Effector memory CD4-positive, alpha-beta T cell (primary cell): ENCODE data around the gene FAM24B.
"Not testable (repeated sequence)": the region's sequence is repeated elsewhere in the genome, so short reads cannot be mapped to it uniquely, and the experiment has no call there.

ENCODE experiments used
- DNase-seq, 3 donors: peaks; one replicate each; pipeline ENCODE4 v3.0.0-alpha.2; 2020
- H3K27ac ChIP-seq: 2 replicates; pipeline ENCODE4 v1.7.0; 2013; ENCODE audit warnings: mild to moderate bottlenecking, low read length, moderate library complexity; ENCODE audit not compliant: insufficient read depth, poor library complexity, severe bottlenecking
- H3K27me3 ChIP-seq: replicated peaks from 2 replicates; pipeline ENCODE4 v1.7.0; 2013; ENCODE audit warnings: mild to moderate bottlenecking, low read length; ENCODE audit not compliant: insufficient read depth, control insufficient read depth, poor library complexity, severe bottlenecking
- H3K36me3 ChIP-seq: 2 replicates; pipeline ENCODE4 v1.7.0; 2013; ENCODE audit warnings: mild to moderate bottlenecking, low read length, moderate library complexity; ENCODE audit not compliant: control insufficient read depth, insufficient read depth
- H3K4me1 ChIP-seq: 2 replicates; pipeline ENCODE4 v1.7.0; 2013; ENCODE audit warnings: low read length, mild to moderate bottlenecking; ENCODE audit not compliant: control insufficient read depth, insufficient read depth, poor library complexity, severe bottlenecking
- H3K4me3 ChIP-seq: 2 replicates; pipeline ENCODE4 v1.7.0; 2013; ENCODE audit warnings: low read length, low read depth, mild to moderate bottlenecking; ENCODE audit not compliant: insufficient read depth, poor library complexity, severe bottlenecking
- H3K9me3 ChIP-seq: 2 replicates; pipeline ENCODE4 v1.7.0; 2013; ENCODE audit warnings: mild to moderate bottlenecking, low read length, moderate library complexity; ENCODE audit not compliant: control insufficient read depth

The FAM24B gene

DNA sequence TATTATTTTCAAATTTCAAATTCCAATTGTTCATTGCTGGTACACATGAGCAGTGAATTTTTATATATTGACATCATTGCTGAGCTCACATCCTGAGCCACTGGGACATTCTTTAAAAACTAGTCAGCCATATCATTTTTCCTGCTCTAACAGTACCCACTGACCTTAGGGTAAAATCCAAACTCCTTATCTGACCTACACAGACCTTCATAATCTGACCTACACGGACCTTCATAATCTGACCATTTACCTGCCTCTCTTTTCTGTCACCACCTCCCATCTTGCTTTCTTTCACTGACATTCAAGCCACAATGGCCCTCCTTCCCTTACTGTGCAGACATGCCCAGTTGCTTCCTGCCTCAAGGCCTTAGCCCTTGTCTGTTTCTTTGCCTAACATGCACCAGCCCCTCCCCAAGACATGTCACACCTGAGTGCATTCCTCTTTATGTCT lies 17.6 kb downstream of the FAM24B start:
- DNase-seq = no peak

DNA sequence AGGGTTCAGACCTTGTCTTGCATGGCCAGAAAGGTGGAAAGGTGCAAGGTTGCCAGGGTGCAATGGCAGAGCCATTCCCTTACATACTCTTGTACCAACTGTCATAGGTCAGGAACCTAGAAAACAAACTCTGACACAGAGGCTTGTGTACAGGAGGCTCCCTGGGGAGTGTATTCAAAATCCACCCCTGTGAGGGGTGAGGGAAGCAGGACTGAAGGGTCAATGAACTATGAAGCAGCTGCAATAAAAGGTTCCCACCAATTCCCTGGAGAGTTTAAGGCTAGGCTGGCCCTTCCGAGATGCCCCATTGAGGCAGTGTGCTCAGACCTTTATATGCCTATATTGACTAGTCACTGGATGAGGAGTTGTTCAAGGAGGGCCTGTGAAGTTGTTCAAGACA lies 19.9 kb downstream of the FAM24B start:
- no peaks in the 10 kb centered on the region for H3K9me3 ChIP-seq
- no peaks in the 10 kb centered on the region for H3K4me1 ChIP-seq
- DNase-seq = no peak
- H3K4me3 ChIP-seq = no peak overlapping the region
- no peaks in the 10 kb centered on the region for H3K36me3 ChIP-seq
- no peaks in the 10 kb centered on the region for H3K27me3 ChIP-seq
- H3K27ac ChIP-seq = no peak overlapping the region

More for the DNA sequence above, 17.6 kb downstream of the FAM24B start:
- no peaks in the 10 kb centered on the region for H3K4me1 ChIP-seq
- no peak overlapping the region for H3K4me3 ChIP-seq
- no peaks in the 10 kb centered on the region for H3K36me3 ChIP-seq
- no peak overlapping the region for H3K27ac ChIP-seq
- no peaks in the 10 kb centered on the region for H3K9me3 ChIP-seq
- no peaks in the 10 kb centered on the region for H3K27me3 ChIP-seq

- not testable (repeated sequence) for H3K27ac ChIP-seq, DNase-seq, H3K4me1 ChIP-seq, H3K4me3 ChIP-seq, H3K36me3 ChIP-seq, H3K27me3 ChIP-seq, H3K9me3 ChIP-seq
Measured at GRCh38 chr10:122858042-122858441, 21.3 kb downstream of the FAM24B start.

DNA sequence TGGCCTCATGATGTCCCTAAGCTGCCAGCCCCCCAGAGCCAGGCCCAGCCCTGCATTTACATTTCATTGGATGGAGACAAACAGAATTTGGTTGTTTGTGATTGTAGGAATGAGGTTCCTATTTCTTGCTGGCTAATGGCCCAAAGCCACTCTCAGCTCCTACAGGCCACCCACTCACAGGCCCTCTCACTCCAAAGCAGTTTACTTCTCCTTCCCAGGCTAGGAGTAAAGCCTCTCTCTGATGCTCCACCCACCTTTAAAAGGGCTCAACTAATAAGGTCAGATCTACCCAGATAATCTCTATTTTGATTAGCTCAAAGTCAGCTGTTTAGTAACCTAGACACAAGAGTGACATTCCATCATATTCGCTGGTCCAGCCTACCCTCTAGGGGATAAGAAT lies 22.5 kb downstream of the FAM24B start:
- no peaks in the 10 kb centered on the region for H3K27me3 ChIP-seq
- H3K9me3 ChIP-seq = no peaks in the 10 kb centered on the region
- no peak for DNase-seq
- peaks cover 4% of the 10 kb centered on the region for H3K36me3 ChIP-seq
- no peak overlapping the region for H3K27ac ChIP-seq
- no peaks in the 10 kb centered on the region for H3K4me1 ChIP-seq
- no peak overlapping the region for H3K4me3 ChIP-seq

GRCh38 chr10:122855745-122856144 lies 23.6 kb downstream of the FAM24B start:
- H3K9me3 ChIP-seq = no peaks in the 10 kb centered on the region
- no peak overlapping the region for H3K27ac ChIP-seq
- peaks cover 4% of the 10 kb centered on the region for H3K36me3 ChIP-seq
- H3K4me1 ChIP-seq = no peaks in the 10 kb centered on the region
- H3K27me3 ChIP-seq = no peaks in the 10 kb centered on the region
- no peak overlapping the region for H3K4me3 ChIP-seq
- DNase-seq = no peak

DNA sequence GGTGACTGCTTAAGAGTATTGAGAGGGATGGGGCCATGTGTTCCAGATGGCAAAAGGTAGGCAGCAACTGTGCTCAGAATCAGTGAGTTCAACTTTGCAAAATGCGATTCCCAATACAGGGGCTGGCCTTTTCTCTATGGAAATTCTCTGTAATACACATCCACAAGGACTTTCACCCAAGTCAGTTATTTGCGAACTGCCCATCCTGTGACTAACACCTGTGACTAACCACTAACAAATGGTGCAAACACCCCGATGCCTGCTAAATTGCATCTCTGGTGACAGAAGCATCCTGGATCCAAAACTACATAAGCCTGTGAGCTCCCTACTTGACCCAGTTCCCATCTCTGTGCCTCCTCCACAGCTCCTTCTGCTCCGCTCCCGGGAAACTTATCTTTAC lies 24.7 kb downstream of the FAM24B start:
- Histone ChIP-seq H3K4me1 (no peaks in the 10 kb centered on the region), H3K4me3 (no peak overlapping the region), H3K27me3 (no peaks in the 10 kb centered on the region), H3K27ac (no peak overlapping the region), H3K36me3 (peaks cover 8% of the 10 kb centered on the region), H3K9me3 (no peaks in the 10 kb centered on the region)
- no peak for DNase-seq

DNA sequence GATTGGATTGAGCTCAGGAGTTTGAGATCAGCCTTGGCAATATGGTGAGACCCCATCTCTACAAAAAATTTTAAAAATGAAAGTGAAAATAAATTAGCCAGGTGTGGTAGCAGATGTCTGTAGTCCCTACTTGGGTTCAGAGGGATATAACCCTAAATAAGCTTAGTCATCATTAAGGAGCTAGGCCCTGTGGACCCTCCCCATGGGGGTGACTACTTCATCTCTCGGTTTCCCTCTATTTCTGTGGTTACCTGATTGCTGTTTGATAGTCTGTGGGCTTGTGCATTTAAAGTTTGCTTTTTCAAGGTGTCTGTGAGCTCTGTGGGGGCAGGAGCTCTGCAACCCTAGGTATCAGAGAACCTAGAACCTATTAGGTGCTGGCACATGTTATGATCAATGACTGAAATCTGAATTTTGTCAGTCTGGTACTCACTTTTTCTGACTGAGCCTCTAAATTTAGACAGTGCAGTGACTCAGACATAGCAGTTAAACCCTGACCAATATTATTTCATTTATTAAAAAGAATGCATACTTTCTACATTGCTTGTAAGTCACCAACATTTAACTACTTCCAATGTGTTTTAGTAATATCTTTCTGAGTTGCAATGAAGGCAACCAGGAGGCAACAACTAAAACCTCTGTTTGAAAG lies 25.6 kb downstream of the FAM24B start:
- Histone ChIP-seq H3K9me3 (no peaks in the 10 kb centered on the region), H3K4me1 (no peaks in the 10 kb centered on the region), H3K27ac (no peak overlapping the region), H3K4me3 (no peak overlapping the region), H3K36me3 (peaks cover 10% of the 10 kb centered on the region), H3K27me3 (no peaks in the 10 kb centered on the region)
- no peak for DNase-seq

DNA sequence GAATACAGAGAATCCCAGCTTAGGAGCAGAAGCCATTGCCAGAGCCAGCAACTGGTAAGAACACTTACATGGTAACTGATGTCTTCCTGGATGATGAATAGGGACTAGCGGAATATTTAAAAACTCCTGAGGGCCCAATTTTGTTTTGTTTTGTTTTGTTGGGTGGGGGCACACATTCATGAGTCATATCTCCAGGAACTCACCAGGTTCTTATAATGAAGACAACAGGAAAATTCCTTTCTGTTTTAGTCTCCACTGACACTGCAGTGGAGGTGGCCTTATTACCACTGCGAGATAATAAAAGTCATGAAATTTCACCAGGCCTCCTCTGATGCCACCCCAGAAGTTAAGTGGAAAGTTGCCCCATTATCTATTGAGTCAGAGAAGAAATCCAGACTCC lies 27.1 kb downstream of the FAM24B start:
- no peak for DNase-seq
- peaks cover 10% of the 10 kb centered on the region for H3K36me3 ChIP-seq

DNA sequence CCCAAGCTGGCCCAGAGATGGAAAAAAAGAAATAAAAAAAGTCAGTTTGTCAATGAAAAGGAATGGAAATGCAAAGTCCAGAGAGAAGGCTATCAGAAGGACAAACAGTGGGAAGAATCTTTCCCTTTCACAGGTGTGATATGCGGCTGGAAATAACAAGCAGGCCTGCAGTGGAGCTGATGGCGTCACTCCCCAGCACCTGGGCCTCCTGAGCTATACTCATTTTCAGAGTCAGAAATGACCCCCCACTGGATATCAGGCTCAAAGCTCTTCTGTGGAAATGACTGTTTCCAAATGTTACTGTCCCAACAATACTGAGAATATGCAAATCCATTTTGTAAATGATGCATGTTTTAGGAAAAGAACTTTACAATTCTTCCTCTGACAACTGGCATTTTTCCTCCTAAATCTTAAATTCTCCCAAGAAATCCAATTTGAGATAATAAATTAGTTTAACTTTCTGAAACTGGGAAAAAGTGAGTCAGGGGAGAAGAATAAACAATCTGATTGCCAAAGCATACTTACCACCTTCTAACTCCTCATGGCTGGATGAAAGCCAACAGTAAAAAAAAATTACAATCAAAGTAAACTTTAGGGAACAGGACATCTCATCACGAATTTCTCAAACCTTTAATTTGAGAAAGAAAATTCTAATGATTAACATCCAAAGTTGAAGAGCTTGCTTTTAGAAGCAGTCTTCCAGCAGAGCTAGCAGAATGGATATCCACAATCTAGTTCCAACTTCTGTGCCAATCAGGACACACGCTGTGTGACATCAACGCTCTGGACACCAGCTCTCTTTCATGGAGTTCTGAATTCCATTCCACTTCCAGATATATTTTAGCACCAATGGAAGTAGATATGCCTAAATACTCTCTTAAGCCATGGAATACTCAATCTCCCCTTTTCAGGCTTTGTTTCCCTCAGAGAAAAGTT lies 28.4 kb downstream of the FAM24B start:
- H3K9me3 ChIP-seq = no peaks in the 10 kb centered on the region
- H3K36me3 ChIP-seq = peaks cover 10% of the 10 kb centered on the region
- H3K4me3 ChIP-seq = no peak overlapping the region
- no peaks in the 10 kb centered on the region for H3K4me1 ChIP-seq
- DNase-seq = no peak
- H3K27me3 ChIP-seq = no peaks in the 10 kb centered on the region
- no peak overlapping the region for H3K27ac ChIP-seq

More for the DNA sequence above, 27.1 kb downstream of the FAM24B start:
- H3K4me3 ChIP-seq = no peak overlapping the region
- no peaks in the 10 kb centered on the region for H3K4me1 ChIP-seq
- no peak overlapping the region for H3K27ac ChIP-seq
- no peaks in the 10 kb centered on the region for H3K9me3 ChIP-seq
- no peaks in the 10 kb centered on the region for H3K27me3 ChIP-seq
